HUES64 (cell line): ENCODE measurements around the gene MOG.

Source experiments
- H3K27ac ChIP-seq: 2 replicates; pipeline ENCODE4 v1.7.0; 2013; ENCODE audit warnings: low read depth, low read length, inconsistent platforms
- H3K27me3 ChIP-seq: 2 replicates; pipeline ENCODE4 v1.6.1; 2013; ENCODE audit warnings: mild to moderate bottlenecking, low read length; ENCODE audit not compliant: insufficient read depth
- H3K36me3 ChIP-seq: 2 replicates; pipeline ENCODE4 v1.6.1; 2013; ENCODE audit warnings: mild to moderate bottlenecking, low read length; ENCODE audit not compliant: insufficient read depth
- H3K4me1 ChIP-seq: 2 replicates; pipeline ENCODE4 v1.6.1; 2013; ENCODE audit warnings: mild to moderate bottlenecking, low read length, moderate library complexity; ENCODE audit not compliant: insufficient read depth
- H3K4me3 ChIP-seq: 2 replicates; pipeline ENCODE4 v1.5.1; 2013; ENCODE audit warnings: mild to moderate bottlenecking, low read length, moderate library complexity
- H3K9ac ChIP-seq: 2 replicates; pipeline ENCODE4 v1.6.1; 2013; ENCODE audit warnings: mild to moderate bottlenecking, low read depth, low read length
- H3K9me3 ChIP-seq: 2 replicates; pipeline ENCODE4 v1.6.1; 2013; ENCODE audit warnings: low read depth, low read length; ENCODE audit not compliant: insufficient read depth
- WGBS: fragments of 150-250, 120-280 bp; methylation state at CpG from one replicate; pipeline ENCODE4 v1.1.7; 2013; ENCODE audit warnings: missing lambda C conversion rate; 5-methylcytosine and 5-hydroxymethylcytosine counted together

MOG gene

GRCh38 chr6:29709188-29709587 lies 52.3 kb downstream of the MOG start:
- Histone ChIP-seq H3K27me3 (peaks cover 3% of the 10 kb centered on the region), H3K9me3 (no peaks in the 10 kb centered on the region), H3K36me3 (no peaks in the 10 kb centered on the region), H3K27ac (no peak overlapping the region), H3K4me3 (no peak overlapping the region), H3K9ac (no peak overlapping the region), H3K4me1 (no peaks in the 10 kb centered on the region)
- 82% methylated on average over 4 of the region's 4 CpGs for WGBS

GRCh38 chr6:29710281-29710941 lies 53.5 kb downstream of the MOG start:
- H3K27me3 ChIP-seq: peaks cover 7% of the 10 kb centered on the region
- no peaks in the 10 kb centered on the region for H3K4me1 ChIP-seq
- no peak overlapping the region for H3K27ac ChIP-seq
- no peak overlapping the region for H3K9ac ChIP-seq
- 90% methylated on average over 7 of the region's 8 CpGs for WGBS
- H3K4me3 ChIP-seq: no peak overlapping the region
- H3K36me3 ChIP-seq: no peaks in the 10 kb centered on the region
- H3K9me3 ChIP-seq: no peaks in the 10 kb centered on the region

GRCh38 chr6:29720863-29721262 lies 64.0 kb downstream of the MOG start:
- Histone ChIP-seq H3K4me1 (no peaks in the 10 kb centered on the region), H3K27ac (no peak overlapping the region), H3K9ac (no peak overlapping the region), H3K27me3 (peaks cover 46% of the 10 kb centered on the region), H3K36me3 (no peaks in the 10 kb centered on the region), H3K9me3 (no peaks in the 10 kb centered on the region), H3K4me3 (no peak overlapping the region)
- WGBS: 22% methylated on average over 1 of the region's 2 CpGs
